OCI-LY1 (cell line): ENCODE results near the gene LIMS2.

Experiments
- CTCF ChIP-seq: fragments of 200-600 bp; sonication (generic), shearing (Covaris generic); IDR thresholded peaks from 2 replicates; pipeline ENCODE4 v1.5.1; 2017; ENCODE audit warnings: mild to moderate bottlenecking, antibody characterized with exemption, low read length, moderate library complexity, mixed read lengths
- EZH2 ChIP-seq: fragments of 200-600 bp; sonication (generic), shearing (Covaris generic); IDR thresholded peaks from 2 replicates; pipeline ENCODE4 v1.8.0; 2017; ENCODE audit warnings: borderline replicate concordance, mixed run types, mild to moderate bottlenecking, antibody characterized with exemption, low read length, moderate library complexity, mixed read lengths

- TF ChIP-seq CTCF = no peak
- no peak for TF ChIP-seq EZH2
Observed at GRCh38 chr2:127596311-127597045, 78.9 kb downstream of the LIMS2 start.
